WTC11 (cell line): ENCODE results near the gene PPP2R2C. TPM values are rescaled to one million over a fixed set of nuclear protein-coding genes. Genes with fewer than 3 reads are reported as not detected.

ENCODE experiments used
- ATAC-seq: fragments of 200-7000 bp; cut with Tn5 transposase; 2 replicates; pipeline ENCODE4 v1.10.0; 2021; ENCODE audit warnings: mild to moderate bottlenecking, moderate library complexity
- CTCF ChIA-PET: fragments of 300-600 bp; sonication (Branson Sonifier 250); formaldehyde crosslinking; loops from one replicate; lab custom pipeline; 2021; ENCODE audit warnings: antibody characterized with exemption; lab: Charles Lee
- POLR2A ChIA-PET: fragments of 350-600 bp; sonication (Branson Sonifier 250); formaldehyde crosslinking; loops from one replicate; lab custom pipeline; 2021; ENCODE audit warnings: antibody characterized with exemption; lab: Charles Lee
- DNase-seq: peaks from one replicate; pipeline ENCODE4 v3.0.0; 2021; ENCODE audit warnings: low spot score
- H3K27ac Mint-ChIP-seq: 2 replicates; pipeline ENCODE4 v1.8.0; 2021; ENCODE audit warnings: mixed read lengths
- H3K27me3 Mint-ChIP-seq: 2 replicates; pipeline ENCODE4 v1.8.0; 2021; ENCODE audit warnings: low read depth, mild to moderate bottlenecking, moderate library complexity, mixed read lengths
- H3K36me3 Mint-ChIP-seq: 2 replicates; pipeline ENCODE4 v1.8.0; 2021; ENCODE audit warnings: mixed read lengths
- H3K4me1 Mint-ChIP-seq: 2 replicates; pipeline ENCODE4 v1.8.0; 2022; ENCODE audit warnings: mixed read lengths
- H3K4me3 Mint-ChIP-seq: 2 replicates; pipeline ENCODE4 v1.8.0; 2021; ENCODE audit warnings: mild to moderate bottlenecking, moderate library complexity, mixed read lengths
- H3K9me3 Mint-ChIP-seq: 2 replicates; pipeline ENCODE4 v1.8.0; 2021; ENCODE audit warnings: mixed read lengths
- AFF4 ChIP-seq: sonication (generic); formaldehyde crosslinking; IDR thresholded peaks from 2 replicates; pipeline ENCODE4 v1.8.1; 2023; ENCODE audit warnings: mild to moderate bottlenecking, missing genetic modification reagents, borderline replicate concordance
- ATF1 ChIP-seq: sonication (generic); formaldehyde crosslinking; IDR thresholded peaks from 2 replicates; pipeline ENCODE4 v1.8.1; 2023; ENCODE audit warnings: mild to moderate bottlenecking, moderate library complexity, missing genetic modification reagents
- ATF6 ChIP-seq: sonication (generic); formaldehyde crosslinking; IDR thresholded peaks from 2 replicates; pipeline ENCODE4 v1.8.1; 2023; ENCODE audit warnings: mild to moderate bottlenecking, missing genetic modification reagents
- CDX4 ChIP-seq: fragments of 250-450 bp; sonication (Bioruptor Pico); IDR thresholded peaks from 2 replicates; pipeline ENCODE4 v1.9.0; 2021; ENCODE audit warnings: moderate library complexity, mild to moderate bottlenecking, inconsistent platforms, borderline replicate concordance
- CTCF ChIP-seq: fragments of 200-600 bp; IDR thresholded peaks from 2 replicates; pipeline ENCODE4 v1.8.0; 2022; ENCODE audit warnings: antibody characterized with exemption
- ESRRA ChIP-seq: sonication (generic); formaldehyde crosslinking; IDR thresholded peaks from 2 replicates; pipeline ENCODE4 v1.8.1; 2022; ENCODE audit warnings: mild to moderate bottlenecking, missing genetic modification reagents, borderline replicate concordance
- GTF2I ChIP-seq: fragments of 250-450 bp; sonication (Bioruptor Pico); conservative IDR thresholded peaks from 2 replicates; pipeline ENCODE4 v1.4.0; 2021; ENCODE audit warnings: mild to moderate bottlenecking
- HMGA2 ChIP-seq: fragments of 250-450 bp; sonication (Bioruptor Pico); IDR thresholded peaks from 2 replicates; pipeline ENCODE4 v1.4.0; 2021; ENCODE audit warnings: mild to moderate bottlenecking, moderate library complexity
- NFATC4 ChIP-seq: fragments of 250-450 bp; sonication (Bioruptor Pico); IDR thresholded peaks from 2 replicates; pipeline ENCODE4 v1.9.0; 2021; ENCODE audit warnings: mild to moderate bottlenecking
- NR2C2 ChIP-seq: sonication (generic); formaldehyde crosslinking; IDR thresholded peaks from 2 replicates; pipeline ENCODE4 v1.8.0; 2022; ENCODE audit warnings: mild to moderate bottlenecking, missing genetic modification reagents
- STAT6 ChIP-seq: sonication (generic); formaldehyde crosslinking; conservative IDR thresholded peaks from 2 replicates; pipeline ENCODE4 v1.8.1; 2023; ENCODE audit warnings: mild to moderate bottlenecking, low read depth, missing genetic modification reagents, moderate library complexity
- ZNF121 ChIP-seq: sonication (generic); formaldehyde crosslinking; IDR thresholded peaks from 2 replicates; pipeline ENCODE4 v1.8.0; 2023; ENCODE audit warnings: missing genetic modification reagents
- ZNF138 ChIP-seq: sonication (generic); formaldehyde crosslinking; conservative IDR thresholded peaks from 2 replicates; pipeline ENCODE4 v1.8.1; 2022; ENCODE audit warnings: mild to moderate bottlenecking, moderate library complexity, missing genetic modification reagents
- total RNA-seq: library from RNA; stranded (reverse); gene quantifications from 3 replicates; pipeline ENCODE4 v1.2.3, GENCODE V29; 2021
- TF ChIP-seq, protein P1 (sequence below): sonication (generic); formaldehyde crosslinking; IDR thresholded peaks from 2 replicates; pipeline ENCODE4 v1.8.1; 2022; ENCODE audit warnings: missing genetic modification reagents, borderline replicate concordance
- TF ChIP-seq, protein P2 (sequence below): sonication (generic); formaldehyde crosslinking; IDR thresholded peaks from 2 replicates; pipeline ENCODE4 v1.8.1; 2022; ENCODE audit warnings: mild to moderate bottlenecking, moderate library complexity, missing genetic modification reagents
- TF ChIP-seq, protein P3 (sequence below): sonication (generic); formaldehyde crosslinking; IDR thresholded peaks from 2 replicates; pipeline ENCODE4 v1.8.0; 2022; ENCODE audit warnings: mild to moderate bottlenecking, missing genetic modification reagents

PPP2R2C gene
- total RNA-seq, 1 experiment from 2014 or later = 11.5 TPM

DNA sequence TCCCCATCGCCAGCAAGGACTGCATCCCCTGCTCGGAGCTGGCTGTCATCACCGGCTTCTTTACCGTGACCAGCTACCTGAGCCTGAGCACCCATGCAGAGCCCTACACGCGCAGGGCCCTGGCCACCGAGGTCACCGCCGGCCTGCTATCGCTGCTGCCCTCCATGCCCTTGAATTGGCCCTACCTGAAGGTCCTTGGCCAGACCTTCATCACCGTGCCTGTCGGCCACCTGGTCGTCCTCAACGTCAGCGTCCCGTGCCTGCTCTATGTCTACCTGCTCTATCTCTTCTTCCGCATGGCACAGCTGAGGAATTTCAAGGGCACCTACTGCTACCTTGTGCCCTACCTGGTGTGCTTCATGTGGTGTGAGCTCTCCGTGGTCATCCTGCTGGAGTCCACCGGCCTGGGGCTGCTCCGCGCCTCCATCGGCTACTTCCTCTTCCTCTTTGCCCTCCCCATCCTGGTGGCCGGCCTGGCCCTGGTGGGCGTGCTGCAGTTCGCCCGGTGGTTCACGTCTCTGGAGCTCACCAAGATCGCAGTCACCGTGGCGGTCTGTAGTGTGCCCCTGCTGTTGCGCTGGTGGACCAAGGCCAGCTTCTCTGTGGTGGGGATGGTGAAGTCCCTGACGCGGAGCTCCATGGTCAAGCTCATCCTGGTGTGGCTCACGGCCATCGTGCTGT lies 171.2 kb downstream of the PPP2R2C start:
- Mint-ChIP-seq H3K36me3 (peaks cover 27% of the 10 kb centered on the region), H3K27ac (no peak overlapping the region), H3K4me1 (no peaks in the 10 kb centered on the region), H3K4me3 (no peak overlapping the region), H3K27me3 (no peaks in the 10 kb centered on the region; the same call in none of the 2 replicates), H3K9me3 (no peaks in the 10 kb centered on the region)
- TF ChIP-seq ATF6 (CRISPR knock-in tag) = no peak
- TF ChIP-seq CDX4 = no peak
- no peak for TF ChIP-seq ESRRA
- TF ChIP-seq ZNF121 (CRISPR knock-in tag) = no peak
- TF ChIP-seq STAT6 (CRISPR knock-in tag) = no peak
- TF ChIP-seq AFF4 (CRISPR knock-in tag) = no peak
- TF ChIP-seq, protein P1, sequence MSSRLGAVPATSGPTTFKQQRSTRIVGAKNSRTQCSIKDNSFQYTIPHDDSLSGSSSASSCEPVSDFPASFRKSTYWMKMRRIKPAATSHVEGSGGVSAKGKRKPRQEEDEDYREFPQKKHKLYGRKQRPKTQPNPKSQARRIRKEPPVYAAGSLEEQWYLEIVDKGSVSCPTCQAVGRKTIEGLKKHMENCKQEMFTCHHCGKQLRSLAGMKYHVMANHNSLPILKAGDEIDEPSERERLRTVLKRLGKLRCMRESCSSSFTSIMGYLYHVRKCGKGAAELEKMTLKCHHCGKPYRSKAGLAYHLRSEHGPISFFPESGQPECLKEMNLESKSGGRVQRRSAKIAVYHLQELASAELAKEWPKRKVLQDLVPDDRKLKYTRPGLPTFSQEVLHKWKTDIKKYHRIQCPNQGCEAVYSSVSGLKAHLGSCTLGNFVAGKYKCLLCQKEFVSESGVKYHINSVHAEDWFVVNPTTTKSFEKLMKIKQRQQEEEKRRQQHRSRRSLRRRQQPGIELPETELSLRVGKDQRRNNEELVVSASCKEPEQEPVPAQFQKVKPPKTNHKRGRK = no peak
- no peak for DNase-seq
- POLR2A ChIA-PET = no interaction called here
- CTCF ChIA-PET = interaction anchor here (0.9 kb wide), 1 partner anchor 51 kb away, joined by 4 read pairs; no protein-coding TSS in a partner anchor
- no peak for ATAC-seq

DNA sequence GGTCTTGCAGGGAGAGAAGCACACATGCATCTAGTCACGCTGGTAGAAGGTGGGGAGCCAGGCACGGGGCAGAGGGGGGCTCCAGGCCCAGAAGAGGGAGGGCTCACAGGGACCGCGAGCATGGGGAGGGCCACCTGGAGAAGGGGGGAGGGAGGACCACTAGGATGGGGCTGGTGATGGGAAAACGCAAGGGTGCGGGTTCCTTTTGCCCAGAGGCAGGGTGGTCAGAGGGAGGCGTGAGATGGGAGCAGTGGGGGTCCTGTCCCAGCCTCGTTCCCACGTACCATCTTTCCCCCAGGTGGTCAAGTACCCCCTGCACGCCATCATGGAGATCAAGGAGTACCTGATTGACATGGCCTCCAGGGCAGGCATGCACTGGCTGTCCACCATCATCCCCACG lies 172.1 kb downstream of the PPP2R2C start:
- Mint-ChIP-seq H3K4me3 (no peak overlapping the region), H3K27ac (no peak overlapping the region)
- ATAC-seq = no peak
- no peak for TF ChIP-seq NR2C2
- TF ChIP-seq NFATC4 (CRISPR knock-in tag) = no peak
- TF ChIP-seq HMGA2 (CRISPR knock-in tag) = no peak
- TF ChIP-seq CTCF = no peak
- TF ChIP-seq, protein P2, sequence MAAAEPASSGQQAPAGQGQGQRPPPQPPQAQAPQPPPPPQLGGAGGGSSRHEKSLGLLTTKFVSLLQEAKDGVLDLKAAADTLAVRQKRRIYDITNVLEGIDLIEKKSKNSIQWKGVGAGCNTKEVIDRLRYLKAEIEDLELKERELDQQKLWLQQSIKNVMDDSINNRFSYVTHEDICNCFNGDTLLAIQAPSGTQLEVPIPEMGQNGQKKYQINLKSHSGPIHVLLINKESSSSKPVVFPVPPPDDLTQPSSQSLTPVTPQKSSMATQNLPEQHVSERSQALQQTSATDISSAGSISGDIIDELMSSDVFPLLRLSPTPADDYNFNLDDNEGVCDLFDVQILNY (CRISPR knock-in tag) = no peak
- no peak for TF ChIP-seq ATF1 (CRISPR knock-in tag)
- no peak for TF ChIP-seq ZNF138
- TF ChIP-seq GTF2I (CRISPR knock-in tag) = no peak
- TF ChIP-seq, protein P3, sequence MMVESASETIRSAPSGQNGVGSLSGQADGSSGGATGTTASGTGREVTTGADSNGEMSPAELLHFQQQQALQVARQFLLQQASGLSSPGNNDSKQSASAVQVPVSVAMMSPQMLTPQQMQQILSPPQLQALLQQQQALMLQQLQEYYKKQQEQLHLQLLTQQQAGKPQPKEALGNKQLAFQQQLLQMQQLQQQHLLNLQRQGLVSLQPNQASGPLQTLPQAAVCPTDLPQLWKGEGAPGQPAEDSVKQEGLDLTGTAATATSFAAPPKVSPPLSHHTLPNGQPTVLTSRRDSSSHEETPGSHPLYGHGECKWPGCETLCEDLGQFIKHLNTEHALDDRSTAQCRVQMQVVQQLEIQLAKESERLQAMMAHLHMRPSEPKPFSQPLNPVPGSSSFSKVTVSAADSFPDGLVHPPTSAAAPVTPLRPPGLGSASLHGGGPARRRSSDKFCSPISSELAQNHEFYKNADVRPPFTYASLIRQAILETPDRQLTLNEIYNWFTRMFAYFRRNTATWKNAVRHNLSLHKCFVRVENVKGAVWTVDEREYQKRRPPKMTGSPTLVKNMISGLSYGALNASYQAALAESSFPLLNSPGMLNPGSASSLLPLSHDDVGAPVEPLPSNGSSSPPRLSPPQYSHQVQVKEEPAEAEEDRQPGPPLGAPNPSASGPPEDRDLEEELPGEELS = no peak

More for the DNA sequence above, 172.1 kb downstream of the PPP2R2C start:
- ChIA-PET POLR2A (no interaction called here), CTCF (no interaction called here)
- H3K27me3 Mint-ChIP-seq = no peaks in the 10 kb centered on the region; the same call in 1 of the 2 replicates
- peaks cover 29% of the 10 kb centered on the region for H3K36me3 Mint-ChIP-seq
- H3K9me3 Mint-ChIP-seq = no peaks in the 10 kb centered on the region
- no peaks in the 10 kb centered on the region for H3K4me1 Mint-ChIP-seq
- DNase-seq = no peak
